Measurements from ENCODE around the gene DEUP1.

Gene DEUP1

GRCh38 chr11:93403930-93404329 lies 73.4 kb downstream of the DEUP1 start:
- H3K9me3 ChIP-seq (ENCODE audit: low read length) = no peaks in the 10 kb centered on the region
- no peaks in the 10 kb centered on the region for H3K36me3 ChIP-seq (ENCODE audit: insufficient read depth, low read length)
- H3K4me2 ChIP-seq (ENCODE audit: low read length) = no peak overlapping the region
- no peaks in the 10 kb centered on the region for H3K4me1 ChIP-seq (ENCODE audit: insufficient read depth, low read length, severe bottlenecking)
- no peak overlapping the region for H2AFZ ChIP-seq (ENCODE audit: low read length)
- H3K27ac ChIP-seq (ENCODE audit: low read depth, low read length, poor library complexity, severe bottlenecking) = no peak overlapping the region
- H3K9me2 ChIP-seq (ENCODE audit: low read depth, low read length) = no peaks in the 10 kb centered on the region
- no peaks in the 10 kb centered on the region for H3F3A ChIP-seq (ENCODE audit: insufficient read depth, low read length)
- no peaks in the 10 kb centered on the region for H3K79me2 ChIP-seq (ENCODE audit: insufficient read depth, low read length)
- no peak for TF ChIP-seq CTCF (IDR thresholded peaks at IDR 0.05; ENCODE audit: low read length)
- no peak for TF ChIP-seq EZH2 (IDR thresholded peaks at IDR 0.05; ENCODE audit: borderline replicate concordance, low read length)
- no peaks in the 10 kb centered on the region for H4K20me1 ChIP-seq (ENCODE audit: insufficient read depth, low read length)
- H3K27me3 ChIP-seq (ENCODE audit: insufficient read depth, low read length) = no peaks in the 10 kb centered on the region
- no peak overlapping the region for H3K9ac ChIP-seq (ENCODE audit: low read length)
- H3K4me3 ChIP-seq (ENCODE audit: low read depth, low read length, poor library complexity, severe bottlenecking) = no peak overlapping the region

- Histone ChIP-seq H3K4me2 (ENCODE audit: low read length) (no peak overlapping the region), H3K79me2 (ENCODE audit: insufficient read depth, low read length) (no peaks in the 10 kb centered on the region), H3K9me2 (ENCODE audit: low read depth, low read length) (no peaks in the 10 kb centered on the region), H3K36me3 (ENCODE audit: insufficient read depth, low read length) (no peaks in the 10 kb centered on the region), H3F3A (ENCODE audit: insufficient read depth, low read length) (no peaks in the 10 kb centered on the region), H2AFZ (ENCODE audit: low read length) (no peak overlapping the region), H3K4me3 (ENCODE audit: low read depth, low read length, poor library complexity, severe bottlenecking) (no peak overlapping the region), H3K9me3 (ENCODE audit: low read length) (no peaks in the 10 kb centered on the region), H3K9ac (ENCODE audit: low read length) (no peak overlapping the region), H4K20me1 (ENCODE audit: insufficient read depth, low read length) (no peaks in the 10 kb centered on the region), H3K4me1 (ENCODE audit: insufficient read depth, low read length, severe bottlenecking) (no peaks in the 10 kb centered on the region), H3K27me3 (ENCODE audit: insufficient read depth, low read length) (no peaks in the 10 kb centered on the region), H3K27ac (ENCODE audit: low read depth, low read length, poor library complexity, severe bottlenecking) (no peak overlapping the region)
- TF ChIP-seq EZH2 (IDR thresholded peaks at IDR 0.05; ENCODE audit: borderline replicate concordance, low read length) (no peak), CTCF (IDR thresholded peaks at IDR 0.05; ENCODE audit: low read length) (no peak)
Measured at GRCh38 chr11:93407777-93408401, 77.3 kb downstream of the DEUP1 start.

- Histone ChIP-seq H3K9ac (ENCODE audit: low read length) (no peak overlapping the region), H3K79me2 (ENCODE audit: insufficient read depth, low read length) (no peaks in the 10 kb centered on the region), H3K4me2 (ENCODE audit: low read length) (no peak overlapping the region), H3K27ac (ENCODE audit: low read depth, low read length, poor library complexity, severe bottlenecking) (no peak overlapping the region), H2AFZ (ENCODE audit: low read length) (no peak overlapping the region), H3K9me3 (ENCODE audit: low read length) (no peaks in the 10 kb centered on the region), H3K27me3 (ENCODE audit: insufficient read depth, low read length) (no peaks in the 10 kb centered on the region), H3K9me2 (ENCODE audit: low read depth, low read length) (no peaks in the 10 kb centered on the region), H4K20me1 (ENCODE audit: insufficient read depth, low read length) (no peaks in the 10 kb centered on the region), H3K4me1 (ENCODE audit: insufficient read depth, low read length, severe bottlenecking) (no peaks in the 10 kb centered on the region), H3F3A (ENCODE audit: insufficient read depth, low read length) (no peaks in the 10 kb centered on the region), H3K36me3 (ENCODE audit: insufficient read depth, low read length) (no peaks in the 10 kb centered on the region), H3K4me3 (ENCODE audit: low read depth, low read length, poor library complexity, severe bottlenecking) (no peak overlapping the region)
- TF ChIP-seq EZH2 (IDR thresholded peaks at IDR 0.05; ENCODE audit: borderline replicate concordance, low read length) (no peak), CTCF (IDR thresholded peaks at IDR 0.05; ENCODE audit: low read length) (no peak)
Measured at GRCh38 chr11:93410441-93410840, 79.9 kb downstream of the DEUP1 start.
